Panc1 (cell line): Measurements from ENCODE around the gene GTPBP4.

Experiments used
- POLR2AphosphoS5 ChIP-seq: IDR thresholded peaks from 2 replicates; pipeline ENCODE4 v1.6.1; 2012; ENCODE audit warnings: mild to moderate bottlenecking, low read depth, low read length, moderate library complexity
- REST ChIP-seq, 2 experiments: IDR thresholded peaks; 2 replicates each; pipeline ENCODE4 v1.6.1; 2011 to 2012; ENCODE audit warnings: low read depth in 2 of 2, control low read depth in 1 of 2, low read length in 1 of 2, mild to moderate bottlenecking in 1 of 2, moderate library complexity in 1 of 2; ENCODE audit not compliant: insufficient read depth in 1 of 2
- SIN3A ChIP-seq: IDR thresholded peaks from 2 replicates; pipeline ENCODE4 v1.6.1; 2012; ENCODE audit warnings: low read depth, mild to moderate bottlenecking, low read length, moderate library complexity, borderline replicate concordance; ENCODE audit not compliant: insufficient read depth
- TF ChIP-seq, protein P1 (sequence below): fragments of 450-650 bp; IDR thresholded peaks from 2 replicates; pipeline ENCODE4 v1.5.1; 2017; ENCODE audit warnings: mild to moderate bottlenecking

DNA sequence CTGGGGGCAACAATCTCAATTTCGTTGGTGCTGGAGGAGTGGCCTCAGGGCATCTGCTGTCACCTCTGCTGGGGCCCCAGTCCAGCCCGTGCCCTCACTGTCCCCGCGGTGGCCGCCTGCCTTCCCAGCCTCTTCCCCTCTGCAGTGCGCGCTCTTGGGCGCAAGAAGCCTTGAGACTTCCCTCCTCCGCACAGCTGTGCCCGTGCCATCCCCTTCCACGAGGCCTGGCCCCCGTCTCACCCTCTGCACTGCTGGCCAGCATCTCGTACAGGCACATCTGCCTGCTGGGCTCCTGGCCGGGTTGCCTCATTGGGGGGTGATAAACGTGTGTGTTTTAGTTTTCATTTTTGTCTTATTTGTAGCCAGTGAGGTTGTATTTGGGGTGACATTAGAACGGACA is 23.5 kb downstream of the GTPBP4 start:
- TF ChIP-seq POLR2AphosphoS5 (no peak), REST (IDR thresholded peaks at IDR 0.05; ENCODE audit: insufficient read depth in 1 of 2, low read depth in 2 of 2, low read length in 1 of 2) (no peak), SIN3A (no peak)
- TF ChIP-seq, protein P1, sequence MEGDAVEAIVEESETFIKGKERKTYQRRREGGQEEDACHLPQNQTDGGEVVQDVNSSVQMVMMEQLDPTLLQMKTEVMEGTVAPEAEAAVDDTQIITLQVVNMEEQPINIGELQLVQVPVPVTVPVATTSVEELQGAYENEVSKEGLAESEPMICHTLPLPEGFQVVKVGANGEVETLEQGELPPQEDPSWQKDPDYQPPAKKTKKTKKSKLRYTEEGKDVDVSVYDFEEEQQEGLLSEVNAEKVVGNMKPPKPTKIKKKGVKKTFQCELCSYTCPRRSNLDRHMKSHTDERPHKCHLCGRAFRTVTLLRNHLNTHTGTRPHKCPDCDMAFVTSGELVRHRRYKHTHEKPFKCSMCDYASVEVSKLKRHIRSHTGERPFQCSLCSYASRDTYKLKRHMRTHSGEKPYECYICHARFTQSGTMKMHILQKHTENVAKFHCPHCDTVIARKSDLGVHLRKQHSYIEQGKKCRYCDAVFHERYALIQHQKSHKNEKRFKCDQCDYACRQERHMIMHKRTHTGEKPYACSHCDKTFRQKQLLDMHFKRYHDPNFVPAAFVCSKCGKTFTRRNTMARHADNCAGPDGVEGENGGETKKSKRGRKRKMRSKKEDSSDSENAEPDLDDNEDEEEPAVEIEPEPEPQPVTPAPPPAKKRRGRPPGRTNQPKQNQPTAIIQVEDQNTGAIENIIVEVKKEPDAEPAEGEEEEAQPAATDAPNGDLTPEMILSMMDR, result no peak
